PFSK-1 (cell line): ENCODE measurements around the gene GSTO1.

Experiments
- FOXP2 ChIP-seq: optimal IDR thresholded peaks from 2 replicates; pipeline ENCODE3; 2011; ENCODE audit warnings: borderline replicate concordance, control low read depth, inconsistent platforms; ENCODE audit not compliant: insufficient read depth; ENCODE audit errors: extremely low read length, extremely low read depth
- POLR2AphosphoS5 ChIP-seq: IDR thresholded peaks from 2 replicates; pipeline ENCODE4 v1.6.1; 2012; ENCODE audit warnings: low read depth, mild to moderate bottlenecking, control low read depth, low read length, moderate library complexity
- REST ChIP-seq, 2 experiments: IDR thresholded peaks; 2 replicates each; pipeline versions ENCODE4 v1.6.1 to v1.8.0; 2011 to 2012; ENCODE audit warnings: low read depth in 2 of 2, low read length in 2 of 2, control low read depth in 1 of 2, inconsistent platforms in 1 of 2, mild to moderate bottlenecking in 1 of 2, moderate library complexity in 1 of 2; ENCODE audit not compliant: insufficient read depth in 1 of 2
- SIN3A ChIP-seq: IDR thresholded peaks from 2 replicates; pipeline ENCODE4 v1.6.1; 2012; ENCODE audit warnings: mild to moderate bottlenecking, low read length, moderate library complexity, borderline replicate concordance; ENCODE audit not compliant: insufficient read depth
- TAF1 ChIP-seq: IDR thresholded peaks from 2 replicates; pipeline ENCODE4 v1.6.1; 2012; ENCODE audit warnings: low read length, control low read depth, borderline replicate concordance; ENCODE audit not compliant: insufficient read depth

GSTO1 gene

DNA sequence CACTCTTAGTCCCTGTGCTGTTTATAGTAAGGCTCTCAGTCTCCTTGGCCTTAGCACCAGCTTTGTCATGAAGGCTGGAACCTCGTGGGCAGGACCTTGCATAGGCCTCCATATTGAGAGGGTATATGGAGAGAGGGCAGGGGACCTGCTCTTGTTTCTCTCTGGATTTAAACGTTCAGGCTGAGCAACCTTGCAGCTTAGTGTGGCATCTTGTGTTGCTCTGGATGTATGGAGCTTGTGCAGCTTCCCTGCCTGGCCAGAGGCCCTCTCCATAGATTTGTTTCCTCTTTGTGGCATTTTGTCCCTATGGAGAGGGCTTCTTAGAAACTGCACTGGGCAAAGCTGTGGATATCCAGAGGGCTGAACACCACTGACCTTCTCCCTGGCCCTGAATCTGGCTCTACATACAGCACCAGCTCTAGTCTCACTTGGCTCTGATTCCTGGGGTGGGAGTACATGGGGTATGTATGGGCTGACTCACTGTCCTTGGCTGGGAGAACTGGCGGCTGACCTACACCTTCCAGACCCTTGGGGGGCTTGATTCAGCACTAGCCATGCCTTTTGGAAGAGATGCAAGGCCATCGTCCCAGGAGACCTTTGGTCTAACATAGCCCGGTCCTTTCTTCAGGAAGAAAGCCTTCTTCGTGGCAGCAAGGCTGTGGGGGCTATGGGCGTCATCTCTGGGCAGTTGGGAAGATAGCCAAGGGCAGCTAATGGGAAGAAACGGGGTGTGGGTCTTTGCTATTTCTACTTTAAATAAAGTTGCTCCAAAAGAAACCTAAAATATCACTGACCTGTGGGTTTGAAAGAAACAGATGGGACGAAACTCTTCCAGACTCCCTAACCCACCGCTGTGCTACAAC, 53.1 kb downstream of the GSTO1 start:
- no peak for TF ChIP-seq TAF1
- TF ChIP-seq REST (IDR thresholded peaks at IDR 0.05; ENCODE audit: insufficient read depth in 1 of 2, low read depth in 2 of 2, low read length in 2 of 2): no peak
- TF ChIP-seq SIN3A: no peak

GRCh38 chr10:104308439-104308903, 53.8 kb downstream of the GSTO1 start:
- TF ChIP-seq TAF1 (no peak), POLR2AphosphoS5 (no peak), SIN3A (no peak), REST (IDR thresholded peaks at IDR 0.05; ENCODE audit: insufficient read depth in 1 of 2, low read depth in 2 of 2, low read length in 2 of 2) (no peak), FOXP2 (no peak)

DNA sequence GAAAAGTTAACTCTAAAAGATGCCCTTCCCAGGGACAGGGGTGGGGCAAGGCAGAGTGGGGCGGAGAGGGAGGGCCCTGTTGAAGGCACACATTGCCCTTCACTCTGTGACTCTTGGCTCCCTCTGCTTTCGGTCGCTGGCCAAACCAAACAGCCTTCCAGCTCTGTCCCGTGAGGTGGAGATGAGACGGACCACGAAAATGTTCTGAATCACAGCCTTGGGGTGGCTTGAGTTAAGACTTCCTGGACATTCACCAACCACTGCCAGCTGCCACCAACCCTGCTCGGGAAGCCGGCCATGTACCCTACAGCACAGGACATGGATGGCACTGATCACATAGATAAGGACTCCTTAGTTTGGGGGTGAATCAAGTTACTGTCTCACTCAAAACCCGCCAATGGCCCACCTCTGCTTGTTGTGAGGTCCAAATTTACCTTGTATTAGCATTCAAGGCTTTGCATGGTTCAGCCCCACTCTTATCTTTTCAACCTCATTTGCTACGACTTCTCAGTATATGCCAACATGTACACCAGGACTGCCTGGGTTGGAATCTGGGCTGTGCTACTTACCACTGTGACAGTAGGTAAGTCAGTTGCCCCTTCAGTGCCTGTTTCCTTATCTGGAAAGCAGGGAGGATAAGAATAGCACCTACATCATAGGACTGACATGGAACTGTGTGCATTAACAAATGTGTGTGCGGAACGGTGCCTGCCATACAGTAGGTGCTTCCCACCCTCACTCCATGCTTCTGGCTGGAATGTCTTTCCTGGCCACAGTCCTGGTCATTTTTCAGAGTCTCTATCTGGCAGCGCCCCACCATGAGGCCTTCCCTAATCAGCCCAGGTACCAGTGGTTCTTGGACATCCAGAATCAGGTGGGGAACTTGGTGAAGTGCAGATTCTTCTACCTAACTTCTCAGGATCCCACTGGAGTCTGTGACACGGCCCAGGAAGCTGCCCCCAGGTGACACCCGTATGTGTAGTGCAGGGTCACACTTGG, 55.6 kb downstream of the GSTO1 start:
- no peak for TF ChIP-seq POLR2AphosphoS5
- TF ChIP-seq FOXP2: no peak
- 0 out of 4 replicates have a peak, but pooled peaks of 1 of the 2 experiments have one; percentile 17 for TF ChIP-seq REST (IDR thresholded peaks at IDR 0.05; ENCODE audit: insufficient read depth in 1 of 2, low read depth in 2 of 2, low read length in 2 of 2)
- TF ChIP-seq TAF1: no peak

- TF ChIP-seq REST (IDR thresholded peaks at IDR 0.05; ENCODE audit: insufficient read depth in 1 of 2, low read depth in 2 of 2, low read length in 2 of 2) (no peak), SIN3A (no peak), POLR2AphosphoS5 (no peak), FOXP2 (no peak), TAF1 (no peak)
These were observed 56.6 kb downstream of the GSTO1 start for GRCh38 chr10:104311184-104311720.
